22Rv1 (cell line): Measurements from ENCODE around the gene ZNF20.

Experiments used
- CTCF ChIP-seq: fragments of 450-650 bp; IDR thresholded peaks from 2 replicates; pipeline ENCODE4 v1.5.1; 2017; ENCODE audit warnings: mild to moderate bottlenecking
- ZFX ChIP-seq: fragments of 450-650 bp; IDR thresholded peaks from 2 replicates; pipeline ENCODE4 v1.6.1; 2017; ENCODE audit warnings: antibody characterized with exemption, borderline replicate concordance

GRCh38 chr19:12112701-12113100, 27.4 kb downstream of the ZNF20 start:
- TF ChIP-seq CTCF (no peak), ZFX (no peak)
